IPS DF 19.7 (cell line): ENCODE measurements around the gene SELENOS.
"Not testable (repeated sequence)": the region's sequence is repeated elsewhere in the genome, so short reads cannot be mapped to it uniquely, and the experiment has no call there.

Experiments
- DNase-seq: peaks from one replicate; pipeline ENCODE4 v3.0.0-alpha.2; 2013; ENCODE audit warnings: low read depth, low spot score

Gene SELENOS

DNA sequence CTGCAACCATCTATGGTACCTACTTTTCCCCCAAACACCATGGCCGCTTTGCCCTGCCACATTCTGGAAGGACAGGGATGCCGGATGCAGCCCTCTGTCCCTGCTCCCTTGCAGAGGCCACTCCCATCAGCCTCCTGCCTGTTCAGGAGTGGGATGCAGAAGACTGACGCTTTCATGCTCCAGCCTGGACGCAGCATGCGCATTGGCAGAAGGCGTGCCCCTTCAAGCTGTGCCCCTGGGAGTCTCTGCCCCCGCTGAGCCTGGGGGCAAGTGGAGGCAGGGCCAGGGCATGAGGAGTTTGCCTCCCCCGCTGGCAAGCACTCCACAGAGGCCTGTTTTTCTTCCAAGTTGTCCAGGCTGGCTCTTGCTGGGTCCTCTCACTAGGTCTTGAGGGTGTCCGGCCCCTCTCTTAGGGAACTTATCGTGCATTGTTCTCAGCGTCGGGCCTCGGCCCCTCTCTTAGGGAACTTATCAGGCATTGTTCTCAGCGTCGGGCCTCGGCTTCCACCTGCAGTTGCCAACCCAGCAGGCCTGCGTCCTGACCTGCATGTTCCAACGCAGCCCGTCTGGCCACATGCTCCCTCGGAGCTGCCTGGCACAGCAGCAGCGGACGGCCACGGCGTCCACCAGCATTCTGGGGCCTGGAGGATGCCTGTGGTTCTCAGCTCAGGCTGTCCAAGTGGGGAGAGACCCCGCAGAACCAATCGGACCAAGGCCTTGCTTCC lies 32.3 kb upstream of the SELENOS start:
- no peak for DNase-seq

DNA sequence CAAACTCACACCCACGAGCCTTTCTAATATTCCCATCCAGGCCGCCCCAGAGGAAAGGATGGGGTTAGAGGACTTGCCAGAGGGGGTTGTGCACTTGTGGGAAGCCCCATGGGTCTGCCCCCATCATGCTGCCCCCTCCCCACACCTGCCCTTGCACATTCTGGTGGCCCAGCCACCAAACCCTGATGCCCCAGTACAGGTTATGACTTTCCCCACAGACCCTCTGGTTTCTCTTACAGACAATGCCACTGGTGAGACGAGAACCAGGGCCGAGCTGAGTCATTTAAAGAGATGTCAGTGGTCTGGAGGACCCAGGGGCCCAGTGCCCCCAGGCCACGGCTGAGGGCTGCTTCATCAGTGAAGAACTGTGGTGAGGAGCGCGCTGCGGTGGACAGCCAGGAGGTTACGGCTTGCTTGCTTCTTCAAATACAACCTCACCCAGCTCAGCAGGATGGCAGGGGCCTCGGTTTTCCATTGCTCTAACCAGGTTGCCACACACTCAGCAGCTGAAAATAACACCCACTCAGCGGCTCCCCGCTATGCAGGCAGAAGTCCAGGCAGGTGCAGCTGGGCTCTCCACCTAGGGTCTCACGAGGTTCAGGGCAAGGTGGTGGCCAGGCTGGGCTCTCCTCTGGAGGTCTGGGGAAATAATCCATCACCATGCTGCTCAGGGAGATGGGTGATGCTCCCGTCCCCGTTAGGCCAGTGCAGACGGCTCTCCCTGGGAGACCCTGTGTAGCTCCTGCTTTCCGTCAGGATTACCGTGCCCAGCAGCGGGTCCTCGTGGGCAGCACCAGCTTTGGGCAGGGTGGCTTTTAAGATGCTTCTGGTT lies 31.5 kb upstream of the SELENOS start:
- DNase-seq, result no peak

DNA sequence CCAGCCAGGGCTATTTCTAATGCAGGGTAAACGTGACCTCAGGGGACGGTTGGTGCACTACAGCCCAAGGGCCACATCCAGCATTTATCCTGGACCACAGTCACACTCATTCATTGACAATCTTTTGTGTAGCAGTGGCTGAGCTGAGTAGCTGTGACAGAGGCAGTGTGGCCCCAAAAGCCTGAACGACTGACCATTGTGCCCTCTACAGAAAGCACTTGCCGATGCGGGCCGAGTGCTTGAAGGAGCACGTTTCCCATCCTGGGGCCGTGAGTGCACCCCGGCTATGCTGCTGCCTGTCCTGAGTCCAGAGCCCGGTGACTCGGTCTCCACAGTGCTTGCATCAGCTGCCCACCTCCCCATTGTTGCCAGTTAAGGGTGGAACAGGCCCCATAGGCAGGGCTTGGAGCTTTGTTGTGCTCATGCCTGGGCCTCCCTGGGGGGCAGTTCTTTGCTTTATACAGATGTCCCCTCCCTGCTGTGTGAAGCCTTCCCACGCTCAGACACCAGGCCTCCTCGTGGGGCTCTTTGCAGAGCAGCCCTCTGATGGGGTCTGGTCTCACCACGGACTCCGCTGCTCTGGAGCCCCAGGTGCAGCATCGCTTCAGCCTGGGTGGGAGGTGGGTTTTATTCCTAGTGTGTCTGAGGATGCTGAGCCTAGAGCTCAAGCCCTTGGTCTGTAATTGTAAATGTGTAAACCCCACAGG lies 30.8 kb upstream of the SELENOS start:
- no peak for DNase-seq

DNA sequence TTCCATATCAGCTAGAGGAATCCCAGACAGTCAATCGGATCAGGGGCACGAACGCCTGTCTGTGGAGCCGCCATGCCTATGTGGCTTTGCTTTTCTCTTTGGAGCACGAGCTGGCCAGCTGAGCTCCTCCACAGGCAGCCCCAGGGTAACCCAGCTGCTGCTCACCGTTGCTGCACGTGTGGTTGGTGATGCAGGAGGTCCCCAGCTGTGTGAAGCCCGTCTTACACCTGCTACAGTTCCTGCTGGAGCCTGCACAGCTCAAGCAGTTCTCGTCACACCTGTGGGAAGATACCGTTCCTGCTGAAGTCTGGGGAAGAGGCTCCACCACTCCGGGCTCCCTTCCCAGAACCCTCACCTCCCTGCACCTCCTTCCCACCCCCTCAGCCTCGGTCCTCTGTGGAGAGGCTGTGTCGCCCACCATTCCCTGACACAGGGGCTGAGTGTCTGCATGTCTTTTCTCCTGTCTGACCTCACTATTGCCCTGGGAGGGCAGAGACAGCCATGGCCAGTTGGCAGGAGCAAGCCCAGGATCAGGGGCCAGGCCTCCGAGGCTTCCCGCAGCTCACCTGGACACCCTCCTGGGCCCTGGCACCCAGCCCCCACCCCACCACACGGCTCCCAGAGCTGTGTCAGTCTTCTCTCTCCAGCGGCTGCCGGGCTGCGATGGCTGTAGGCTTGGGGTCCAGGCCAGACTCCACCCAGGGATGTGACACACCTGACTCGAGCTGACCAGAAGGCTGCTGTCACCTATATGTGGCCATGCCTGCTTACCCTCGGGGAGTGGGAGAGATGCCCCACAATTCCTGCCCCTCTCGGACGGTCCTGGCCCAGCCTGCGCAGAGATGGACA lies 30.0 kb upstream of the SELENOS start:
- no peak for DNase-seq

DNA sequence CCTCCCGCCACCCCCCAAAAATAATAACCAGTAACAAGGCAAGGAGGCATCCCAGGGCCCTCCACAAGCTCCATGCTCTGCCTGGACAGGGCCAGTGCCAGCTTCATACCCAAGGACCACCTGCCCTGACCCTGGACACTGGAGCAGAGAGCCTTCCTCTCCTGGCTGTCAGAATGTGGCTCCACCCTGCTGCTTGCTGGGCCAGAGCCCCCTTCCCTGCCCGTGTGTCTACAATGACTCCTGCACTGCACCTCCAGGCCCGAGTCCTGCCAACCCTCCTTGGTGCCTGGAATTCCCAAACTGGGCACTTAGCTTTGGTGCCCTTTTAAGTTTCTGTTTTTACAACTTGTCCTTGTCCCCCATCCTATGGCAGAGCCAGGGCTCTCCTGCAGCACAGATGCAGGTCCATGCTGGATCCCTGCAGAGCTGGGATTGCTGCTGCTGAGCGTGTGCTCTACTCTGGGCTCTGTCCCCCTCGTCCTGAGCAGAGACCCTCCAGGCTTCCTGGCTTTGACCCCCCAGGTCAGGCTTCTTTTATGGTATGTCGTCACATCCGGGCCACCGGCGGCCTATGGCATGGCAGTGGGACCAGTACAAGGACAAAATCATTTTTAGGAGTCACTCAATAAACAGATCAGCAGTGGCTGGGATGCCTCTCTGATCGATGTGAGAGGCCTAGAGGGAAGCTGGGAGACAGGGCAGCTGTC lies 29.2 kb upstream of the SELENOS start:
- DNase-seq, result no peak

DNA sequence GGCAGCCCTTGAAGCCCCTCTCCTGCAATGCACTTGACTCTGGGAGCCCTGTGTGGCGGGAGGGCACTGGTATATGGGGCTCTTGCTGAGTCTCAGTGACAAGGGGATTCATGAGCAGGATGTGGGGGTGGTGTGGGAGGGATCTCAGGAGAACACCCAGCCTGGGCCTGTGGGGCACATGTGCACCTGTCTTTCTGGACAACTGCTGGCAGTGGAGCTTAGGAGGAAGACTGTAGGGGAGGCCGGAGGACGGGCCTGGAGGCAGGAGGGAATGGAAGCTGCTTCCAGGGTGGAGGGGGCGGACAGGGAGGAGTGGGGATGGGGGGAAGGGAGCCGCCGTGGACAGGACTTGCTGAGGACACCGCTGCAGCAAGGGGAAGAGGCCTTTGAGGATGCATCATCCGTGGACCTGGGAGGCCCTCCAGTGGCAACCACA lies 28.6 kb upstream of the SELENOS start:
- no peak for DNase-seq

DNA sequence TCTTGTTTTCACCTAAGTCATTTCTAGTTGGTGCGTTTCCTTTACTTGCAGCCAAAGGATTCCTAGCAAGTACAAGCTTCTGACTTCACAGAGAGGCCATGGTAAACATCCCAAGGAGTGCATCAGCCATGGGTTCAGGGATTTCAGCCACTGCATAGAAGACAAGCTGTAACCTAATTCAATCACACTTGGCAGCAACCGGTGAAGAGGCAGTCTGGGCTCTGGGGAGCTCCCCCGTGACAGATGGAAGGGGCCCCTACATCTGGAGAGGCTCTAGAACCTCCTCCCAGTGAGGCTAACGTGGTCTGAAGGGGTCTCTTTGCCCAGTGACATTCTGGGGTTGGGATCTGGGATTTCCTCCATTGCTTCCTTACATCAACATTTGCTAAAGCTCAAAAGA lies 26.1 kb upstream of the SELENOS start:
- DNase-seq, result no peak

DNA sequence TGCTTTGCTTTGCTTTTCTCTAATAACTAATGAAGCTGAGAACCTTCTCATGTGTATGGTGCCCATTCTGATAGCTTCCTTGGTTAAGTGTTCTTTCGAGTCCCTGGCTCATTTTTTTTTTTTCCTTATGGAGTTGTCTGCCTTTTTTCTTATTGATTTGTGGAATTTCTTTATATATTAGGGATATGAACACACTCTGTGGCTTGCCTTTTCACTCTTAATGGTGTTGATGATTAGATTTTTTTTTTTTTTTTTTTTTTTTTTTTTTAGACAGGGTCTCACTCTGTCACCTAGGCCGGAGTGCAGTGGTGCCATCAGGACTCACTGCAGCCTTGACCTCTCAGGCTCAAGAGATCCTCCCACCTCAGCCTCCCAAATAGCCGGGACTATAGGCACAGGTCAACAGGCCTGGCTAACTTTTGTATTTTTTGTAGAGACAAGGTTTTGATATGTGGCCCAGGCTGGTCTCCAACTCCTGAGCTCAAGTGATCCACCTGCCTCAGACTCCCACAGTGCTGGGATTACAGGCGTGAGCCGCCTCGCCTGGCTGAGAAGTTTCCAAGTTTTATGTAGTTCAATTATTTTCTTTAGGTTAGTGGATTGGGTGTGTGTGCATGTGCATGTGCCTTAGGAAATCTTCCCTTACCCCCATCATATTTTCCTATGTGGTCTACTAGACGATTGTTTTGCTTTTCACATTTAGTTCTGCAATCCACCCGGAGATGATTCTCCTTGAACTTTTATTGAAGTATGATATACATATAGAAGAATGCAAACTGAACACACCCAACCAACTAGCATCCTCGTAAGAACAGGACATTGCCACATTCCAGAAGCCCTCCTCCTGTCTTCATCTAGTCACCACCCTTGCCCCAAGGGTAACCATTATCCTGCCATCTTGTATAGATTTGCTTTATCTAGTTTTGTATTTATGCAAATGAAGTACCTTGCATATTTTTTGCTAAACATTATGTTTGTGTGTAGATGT lies 19.4 kb upstream of the SELENOS start:
- no peak for DNase-seq

DNA sequence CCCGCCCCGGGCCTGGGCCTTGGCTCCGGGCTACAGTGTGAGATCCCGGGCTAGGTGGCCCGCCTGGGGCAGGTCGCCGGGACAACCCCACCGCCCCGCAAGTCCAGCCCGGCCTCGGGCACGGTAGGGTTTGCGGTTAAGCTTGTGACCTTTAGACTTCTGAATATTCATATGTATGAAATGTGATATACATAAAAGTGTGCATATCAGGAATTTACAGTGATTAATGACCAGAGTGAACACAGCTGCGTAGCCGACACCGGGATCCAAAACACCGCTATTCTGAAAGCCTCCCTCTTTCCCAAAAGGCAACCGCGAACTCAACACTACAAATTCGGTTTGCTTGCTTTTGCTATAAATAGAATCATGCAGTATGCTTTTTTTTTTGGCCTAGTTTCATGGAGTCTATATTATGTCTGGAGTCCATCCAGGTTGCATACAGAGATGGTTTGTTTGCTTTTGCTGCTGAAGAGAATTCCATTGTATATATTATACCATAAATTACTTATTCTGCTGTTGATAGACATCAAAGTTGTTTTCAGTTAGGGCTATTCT lies 18.4 kb upstream of the SELENOS start:
- no peak for DNase-seq

DNA sequence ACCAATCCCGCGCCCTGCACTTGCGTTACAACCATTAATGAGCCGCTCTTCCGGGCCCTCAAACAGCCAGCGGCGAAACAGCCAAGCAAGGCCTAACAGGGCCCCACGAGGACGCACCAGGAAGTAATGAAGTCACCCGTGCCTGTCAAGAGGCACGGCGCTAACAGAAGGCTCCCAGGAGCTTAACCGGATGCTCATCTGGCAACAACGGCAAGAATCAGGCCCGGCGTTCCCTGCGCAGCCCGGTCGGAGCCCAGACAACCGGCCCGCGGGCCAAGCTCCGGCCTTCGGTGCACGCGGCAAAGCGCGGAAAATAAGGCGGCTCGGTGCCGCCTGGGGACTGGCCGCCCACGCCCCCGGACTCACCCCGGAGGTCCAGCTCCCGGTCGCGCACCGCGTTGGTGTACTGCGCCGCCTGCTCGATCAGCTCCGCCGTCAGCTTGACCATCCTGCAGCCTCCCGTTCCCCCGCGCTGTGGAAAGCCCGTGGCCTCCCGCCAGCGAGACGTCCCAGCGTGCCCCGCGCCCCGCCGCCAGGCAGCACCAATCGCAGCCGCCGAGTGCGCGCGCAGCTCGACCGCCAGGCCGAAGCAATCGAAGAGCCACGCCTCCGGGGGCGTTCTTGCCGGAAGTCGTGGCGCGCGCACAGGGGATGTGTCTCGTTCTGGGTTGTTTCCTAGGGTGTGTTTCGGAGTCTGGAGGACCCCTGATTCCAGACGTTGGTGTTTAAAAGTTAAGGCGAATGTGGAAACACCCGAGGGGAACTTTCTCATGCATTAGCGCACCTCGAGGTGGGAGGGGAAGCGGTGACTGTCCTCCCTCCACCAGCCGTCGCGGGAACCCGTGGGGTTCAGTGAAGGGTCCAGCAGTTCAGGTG lies 17.7 kb upstream of the SELENOS start, which contains the start of gene SNRPA1:
TSS of gene SNRPA1 (minus strand) at position 518 of the 876 bp plus-strand sequence. CDS start at position 448, 70 bp downstream.
- DNase-seq, result peak; percentile 57

DNA sequence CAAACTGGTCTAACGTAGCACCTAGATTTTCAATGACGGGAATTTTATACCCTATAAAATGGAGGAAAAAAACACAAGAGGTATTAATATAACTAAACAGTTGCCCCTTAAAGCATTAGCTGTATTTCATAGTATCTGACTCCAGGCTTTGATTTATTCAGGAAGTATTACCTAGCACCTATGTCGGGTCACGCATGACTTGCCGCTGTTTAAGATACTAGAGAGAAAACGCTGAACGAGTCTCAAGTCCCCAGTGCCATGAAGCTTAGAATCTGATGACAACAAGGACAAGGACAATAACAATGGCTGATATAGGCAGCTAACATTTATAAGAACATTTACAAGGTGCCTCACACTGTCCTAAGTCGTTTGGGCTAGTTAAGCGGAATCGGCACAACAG lies 15.8 kb upstream of the SELENOS start:
- no peak for DNase-seq

DNA sequence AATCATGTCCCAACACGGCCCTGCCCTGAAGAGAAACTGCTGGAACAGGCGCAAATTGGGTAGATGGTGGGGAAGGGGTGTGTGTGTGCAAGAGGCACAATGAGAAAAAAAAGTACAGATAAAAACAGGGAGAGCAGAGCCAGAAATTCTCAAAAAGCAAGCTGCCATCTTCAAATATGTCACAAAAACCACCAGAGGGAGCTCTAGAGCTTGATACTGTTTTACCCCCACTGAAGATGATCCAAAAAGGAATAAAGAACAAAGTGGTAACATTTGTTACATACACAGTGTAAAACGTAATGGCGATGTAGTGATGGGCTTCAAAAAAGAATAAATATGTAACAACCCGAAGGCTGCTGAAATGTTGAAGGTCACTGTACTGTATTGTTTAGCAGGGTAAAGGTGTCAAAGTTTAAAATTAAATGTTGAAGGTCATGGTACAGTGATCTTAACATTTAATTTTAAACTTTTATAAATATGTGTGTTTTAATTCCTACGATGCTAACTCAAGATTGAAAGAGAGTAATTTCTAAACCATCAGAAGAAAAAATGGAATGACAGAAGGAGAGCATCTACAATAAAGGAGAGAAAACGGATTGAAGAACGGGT lies 11.7 kb upstream of the SELENOS start:
- no peak for DNase-seq

DNA sequence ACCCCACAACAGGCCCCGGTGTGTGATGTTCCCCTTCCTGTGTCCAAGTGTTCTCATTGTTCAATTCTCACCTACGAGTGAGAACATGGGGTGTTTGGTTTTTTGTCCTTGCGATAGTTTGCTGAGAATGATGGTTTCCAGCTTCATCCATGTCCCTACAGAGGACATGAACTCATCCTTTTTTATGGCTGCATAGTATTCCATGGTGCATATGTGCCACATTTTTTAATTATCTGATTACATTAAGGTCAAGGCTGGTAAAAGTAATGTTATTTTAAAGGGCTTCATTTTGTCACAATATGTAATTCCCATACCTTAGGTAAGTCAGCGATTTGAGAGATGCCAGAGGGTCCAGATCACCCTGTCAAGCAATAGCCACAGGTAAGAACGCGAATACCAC lies 10.1 kb upstream of the SELENOS start:
- not testable (repeated sequence) for DNase-seq

DNA sequence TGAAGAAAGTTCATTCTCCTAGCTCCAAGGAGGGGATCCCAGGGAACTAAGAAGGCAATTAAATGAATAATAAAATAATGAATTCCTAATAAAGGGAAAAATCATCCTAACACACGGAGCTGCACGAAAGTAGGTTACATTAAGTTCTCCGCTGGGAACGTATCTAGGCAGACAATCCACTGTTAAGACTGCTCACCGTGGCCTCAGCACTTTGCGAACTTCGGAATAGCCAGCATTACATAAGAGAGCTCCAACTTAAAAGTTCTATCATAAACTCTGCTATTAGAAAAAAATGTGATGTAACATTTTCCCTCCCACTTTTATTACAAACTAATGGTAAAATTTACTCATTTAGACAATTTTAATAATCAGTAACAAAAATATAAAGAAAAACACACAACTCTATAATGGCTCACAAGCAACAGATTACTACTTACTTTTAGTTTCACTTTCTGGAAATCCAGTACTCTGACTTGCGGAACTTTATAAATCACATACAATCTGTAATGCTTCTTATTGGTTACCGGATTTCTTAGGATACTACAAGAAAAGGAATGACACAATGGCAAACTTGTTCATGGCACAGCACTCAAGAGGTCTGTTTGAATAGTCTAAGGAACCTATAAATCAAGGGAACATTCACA lies 9.3 kb upstream of the SELENOS start:
- no peak for DNase-seq

DNA sequence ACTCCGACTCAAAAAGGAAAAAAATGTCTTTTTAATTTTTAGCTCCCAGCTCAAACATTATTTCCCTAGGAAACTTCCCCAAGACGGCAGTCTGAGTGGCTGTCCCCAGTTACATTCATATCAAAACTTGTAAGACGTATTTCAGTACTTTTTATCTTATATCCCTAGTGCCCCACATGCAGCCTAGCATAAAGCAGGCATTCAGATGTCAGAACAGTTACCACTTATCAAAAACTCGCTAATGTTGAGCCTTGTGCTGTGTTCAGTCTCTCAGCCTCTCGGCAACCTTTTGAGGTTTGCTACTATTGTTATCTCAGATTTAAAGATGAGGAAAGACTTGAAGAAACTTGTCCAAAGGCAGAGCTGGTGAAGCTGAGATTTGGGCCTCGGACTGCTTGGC lies 6.6 kb upstream of the SELENOS start:
- no peak for DNase-seq

DNA sequence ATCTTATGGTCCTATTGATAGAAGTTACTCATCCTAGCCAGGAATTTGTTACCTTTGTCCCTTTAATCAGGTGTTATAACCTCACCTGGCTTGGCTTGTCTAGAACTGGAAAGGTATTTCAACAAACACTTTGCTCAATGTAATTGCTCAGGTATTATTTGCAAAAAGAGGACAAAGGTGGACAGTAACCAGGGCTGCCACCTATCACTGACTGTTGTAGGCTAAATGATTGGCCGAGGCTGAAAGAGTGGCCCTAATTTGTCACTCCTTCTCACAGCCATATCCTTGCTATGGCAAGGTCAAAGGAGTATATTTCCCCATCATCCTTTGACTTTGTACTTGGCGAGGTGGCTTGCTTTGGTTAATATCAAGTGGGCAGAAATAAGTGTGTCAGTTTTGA lies 2.7 kb upstream of the SELENOS start:
- no peak for DNase-seq

DNA sequence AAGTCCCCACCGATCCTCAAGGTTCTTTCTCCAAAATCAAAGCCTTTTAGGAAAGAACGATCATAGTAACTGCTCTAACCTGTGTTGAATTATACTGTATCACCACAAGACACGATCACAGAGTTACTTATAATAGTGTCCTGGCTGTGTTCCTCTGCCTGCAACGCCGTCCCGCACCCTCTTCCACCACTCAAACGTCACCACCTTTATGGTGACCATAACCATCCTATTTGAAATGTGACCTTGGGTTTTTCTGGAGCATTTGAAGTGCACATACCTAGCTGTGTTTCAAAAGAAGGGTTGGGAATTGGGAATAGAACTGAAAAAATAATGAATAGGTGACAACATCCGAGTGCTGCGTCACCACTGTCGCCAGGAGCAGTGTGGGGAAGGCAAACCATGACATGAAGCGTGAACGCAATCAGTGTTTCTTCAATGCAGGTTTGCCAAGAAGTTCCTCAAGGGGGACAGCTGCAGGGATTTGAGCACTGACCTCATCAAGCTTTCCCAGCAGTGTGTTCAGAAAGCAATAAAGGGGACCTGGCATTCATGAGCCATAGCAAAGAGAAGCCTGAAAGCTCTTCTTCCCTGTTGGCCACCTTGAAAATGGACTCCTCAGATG lies 769 bp upstream of the SELENOS start:
- DNase-seq, result no peak
